ENCODE results near the gene M1AP.

GRCh38 chr2:74536166-74536950, 111.8 kb downstream of the M1AP start:
- TF ChIP-seq CTCF (IDR thresholded peaks at IDR 0.05 in 4 of 5, conservative IDR thresholded peaks at IDR 0.05 in 1 of 5) (no peak), POLR2A (IDR thresholded peaks at IDR 0.05) (no peak)

Measured in gastrocnemius medialis (tissue), 4 donors.